Thyroid gland (tissue), 4 donors: ENCODE results near the gene SPRR2D.

Source experiments
- POLR2A ChIP-seq, 2 donors: fragments of 450-650 bp; IDR thresholded peaks; one replicate each; pipeline ENCODE4 v1.6.1; 2017; ENCODE audit warnings: antibody characterized with exemption in 2 of 2, mild to moderate bottlenecking in 2 of 2, moderate library complexity in 1 of 2
- TF ChIP-seq, protein P1 (sequence below), 6 experiments: fragments of 200-600 bp in 3 of 6; fragments of 450-650 bp in 3 of 6; sonication (generic) in 3 of 6; IDR thresholded peaks; one replicate each; pipeline ENCODE4 v1.5.1; 2016 to 2019; ENCODE audit warnings: antibody characterized with exemption in 6 of 6, mild to moderate bottlenecking in 2 of 6, inconsistent platforms in 1 of 6, moderate library complexity in 1 of 6

DNA sequence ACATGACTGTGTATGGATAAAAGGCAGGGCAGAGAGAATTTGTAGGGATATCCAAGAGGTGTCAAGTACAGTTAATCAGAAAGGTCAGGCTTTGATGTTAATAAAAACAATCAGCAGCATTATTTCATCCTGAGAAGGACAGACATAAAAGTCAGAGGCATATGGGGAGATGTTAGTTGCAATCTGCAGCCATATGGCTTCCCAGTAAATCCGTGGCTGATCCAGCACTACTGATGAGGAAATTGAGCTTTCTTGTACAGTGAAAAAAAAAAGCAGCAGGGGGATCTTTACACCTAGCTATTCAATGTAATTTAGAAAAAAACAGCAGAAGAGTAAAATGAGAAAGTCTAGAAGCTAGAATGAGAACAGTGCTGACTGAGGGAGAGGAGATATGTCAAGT, 12.2 kb downstream of the SPRR2D start:
- TF ChIP-seq, protein P1, sequence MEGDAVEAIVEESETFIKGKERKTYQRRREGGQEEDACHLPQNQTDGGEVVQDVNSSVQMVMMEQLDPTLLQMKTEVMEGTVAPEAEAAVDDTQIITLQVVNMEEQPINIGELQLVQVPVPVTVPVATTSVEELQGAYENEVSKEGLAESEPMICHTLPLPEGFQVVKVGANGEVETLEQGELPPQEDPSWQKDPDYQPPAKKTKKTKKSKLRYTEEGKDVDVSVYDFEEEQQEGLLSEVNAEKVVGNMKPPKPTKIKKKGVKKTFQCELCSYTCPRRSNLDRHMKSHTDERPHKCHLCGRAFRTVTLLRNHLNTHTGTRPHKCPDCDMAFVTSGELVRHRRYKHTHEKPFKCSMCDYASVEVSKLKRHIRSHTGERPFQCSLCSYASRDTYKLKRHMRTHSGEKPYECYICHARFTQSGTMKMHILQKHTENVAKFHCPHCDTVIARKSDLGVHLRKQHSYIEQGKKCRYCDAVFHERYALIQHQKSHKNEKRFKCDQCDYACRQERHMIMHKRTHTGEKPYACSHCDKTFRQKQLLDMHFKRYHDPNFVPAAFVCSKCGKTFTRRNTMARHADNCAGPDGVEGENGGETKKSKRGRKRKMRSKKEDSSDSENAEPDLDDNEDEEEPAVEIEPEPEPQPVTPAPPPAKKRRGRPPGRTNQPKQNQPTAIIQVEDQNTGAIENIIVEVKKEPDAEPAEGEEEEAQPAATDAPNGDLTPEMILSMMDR (IDR thresholded peaks at IDR 0.05), result no peak
- TF ChIP-seq POLR2A (IDR thresholded peaks at IDR 0.05), result no peak
